ENCODE measurements around the gene SLC25A27.
A peak's percentile ranks its signal among the peaks of the same experiment; 100 is the strongest.

The SLC25A27 gene

DNA sequence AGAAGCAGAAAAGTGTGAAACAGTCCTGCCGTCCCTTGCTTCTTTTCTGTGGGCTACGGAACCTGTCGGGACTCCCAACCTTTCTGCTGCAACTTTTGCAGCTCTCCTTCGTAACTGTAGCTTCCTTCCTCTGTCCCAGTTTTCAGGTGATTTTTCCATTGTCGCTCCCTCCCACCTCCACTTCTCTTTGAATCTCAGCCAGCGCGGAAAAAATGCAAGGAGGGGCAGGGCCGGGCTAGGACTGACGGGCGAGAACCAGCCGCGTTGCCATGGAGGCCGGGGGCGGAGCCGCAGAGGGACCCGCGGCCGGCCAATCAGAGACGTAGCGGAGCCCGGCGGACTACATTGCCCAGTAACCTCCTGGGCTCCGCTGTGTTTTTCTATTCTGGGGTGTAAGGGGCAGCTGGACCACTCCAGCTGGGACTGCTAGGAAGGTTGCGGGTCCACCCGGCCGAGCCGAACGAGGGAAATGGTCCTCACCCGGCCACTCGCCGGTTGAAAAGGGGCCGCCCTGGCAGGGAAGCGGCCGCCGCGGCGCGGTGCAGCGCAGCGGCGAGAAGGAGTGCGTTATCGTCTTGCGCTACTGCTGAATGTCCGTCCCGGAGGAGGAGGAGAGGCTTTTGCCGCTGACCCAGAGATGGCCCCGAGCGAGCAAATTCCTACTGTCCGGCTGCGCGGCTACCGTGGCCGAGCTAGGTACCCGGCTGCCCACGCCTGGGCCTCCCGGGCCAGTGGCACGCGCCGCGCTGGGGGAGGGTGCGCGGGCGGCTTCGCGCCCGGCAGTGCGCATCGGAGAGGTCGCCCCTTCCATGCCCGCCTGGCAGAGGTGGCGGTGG lies at the start of gene SLC25A27, which contains the start of gene CYP39A1 (continued):
- TF ChIP-seq ZBTB48 (tag by site-specific recombination; IDR thresholded peaks at IDR 0.05) = peak; percentile 29; the same call in 1 of the 2 replicates
- TF ChIP-seq, protein P1, sequence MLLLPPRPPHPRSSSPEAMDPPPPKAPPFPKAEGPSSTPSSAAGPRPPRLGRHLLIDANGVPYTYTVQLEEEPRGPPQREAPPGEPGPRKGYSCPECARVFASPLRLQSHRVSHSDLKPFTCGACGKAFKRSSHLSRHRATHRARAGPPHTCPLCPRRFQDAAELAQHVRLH (tag by site-specific recombination; IDR thresholded peaks at IDR 0.05) = no peak
- TF ChIP-seq, protein P2, sequence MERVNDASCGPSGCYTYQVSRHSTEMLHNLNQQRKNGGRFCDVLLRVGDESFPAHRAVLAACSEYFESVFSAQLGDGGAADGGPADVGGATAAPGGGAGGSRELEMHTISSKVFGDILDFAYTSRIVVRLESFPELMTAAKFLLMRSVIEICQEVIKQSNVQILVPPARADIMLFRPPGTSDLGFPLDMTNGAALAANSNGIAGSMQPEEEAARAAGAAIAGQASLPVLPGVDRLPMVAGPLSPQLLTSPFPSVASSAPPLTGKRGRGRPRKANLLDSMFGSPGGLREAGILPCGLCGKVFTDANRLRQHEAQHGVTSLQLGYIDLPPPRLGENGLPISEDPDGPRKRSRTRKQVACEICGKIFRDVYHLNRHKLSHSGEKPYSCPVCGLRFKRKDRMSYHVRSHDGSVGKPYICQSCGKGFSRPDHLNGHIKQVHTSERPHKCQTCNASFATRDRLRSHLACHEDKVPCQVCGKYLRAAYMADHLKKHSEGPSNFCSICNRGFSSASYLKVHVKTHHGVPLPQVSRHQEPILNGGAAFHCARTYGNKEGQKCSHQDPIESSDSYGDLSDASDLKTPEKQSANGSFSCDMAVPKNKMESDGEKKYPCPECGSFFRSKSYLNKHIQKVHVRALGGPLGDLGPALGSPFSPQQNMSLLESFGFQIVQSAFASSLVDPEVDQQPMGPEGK (tag by site-specific recombination; IDR thresholded peaks at IDR 0.05) = peak; percentile 53
- TF ChIP-seq, protein P3, sequence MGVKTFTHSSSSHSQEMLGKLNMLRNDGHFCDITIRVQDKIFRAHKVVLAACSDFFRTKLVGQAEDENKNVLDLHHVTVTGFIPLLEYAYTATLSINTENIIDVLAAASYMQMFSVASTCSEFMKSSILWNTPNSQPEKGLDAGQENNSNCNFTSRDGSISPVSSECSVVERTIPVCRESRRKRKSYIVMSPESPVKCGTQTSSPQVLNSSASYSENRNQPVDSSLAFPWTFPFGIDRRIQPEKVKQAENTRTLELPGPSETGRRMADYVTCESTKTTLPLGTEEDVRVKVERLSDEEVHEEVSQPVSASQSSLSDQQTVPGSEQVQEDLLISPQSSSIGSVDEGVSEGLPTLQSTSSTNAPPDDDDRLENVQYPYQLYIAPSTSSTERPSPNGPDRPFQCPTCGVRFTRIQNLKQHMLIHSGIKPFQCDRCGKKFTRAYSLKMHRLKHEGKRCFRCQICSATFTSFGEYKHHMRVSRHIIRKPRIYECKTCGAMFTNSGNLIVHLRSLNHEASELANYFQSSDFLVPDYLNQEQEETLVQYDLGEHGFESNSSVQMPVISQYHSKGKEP (tag by site-specific recombination; IDR thresholded peaks at IDR 0.05) = peak; percentile 93
- TF ChIP-seq ZNF341 (tag by site-specific recombination; IDR thresholded peaks at IDR 0.05; ENCODE audit: low read depth) = 0 out of 2 replicates have a peak, but pooled peaks have one; percentile 44
- TF ChIP-seq ZBTB7A (tag by site-specific recombination; IDR thresholded peaks at IDR 0.05; ENCODE audit: low read depth) = no peak
- peak; percentile 36 for TF ChIP-seq ZBTB8A (tag by site-specific recombination; IDR thresholded peaks at IDR 0.05)
- no peak for TF ChIP-seq SCRT2 (tag by site-specific recombination; IDR thresholded peaks at IDR 0.05)
- no peak for TF ChIP-seq ZNF121 (tag by site-specific recombination; IDR thresholded peaks at IDR 0.05)
- no peak for TF ChIP-seq ZNF133 (tag by site-specific recombination; IDR thresholded peaks at IDR 0.05)
- TF ChIP-seq ZNF184 (tag by site-specific recombination; IDR thresholded peaks at IDR 0.05) = no peak
- TF ChIP-seq, protein P4, sequence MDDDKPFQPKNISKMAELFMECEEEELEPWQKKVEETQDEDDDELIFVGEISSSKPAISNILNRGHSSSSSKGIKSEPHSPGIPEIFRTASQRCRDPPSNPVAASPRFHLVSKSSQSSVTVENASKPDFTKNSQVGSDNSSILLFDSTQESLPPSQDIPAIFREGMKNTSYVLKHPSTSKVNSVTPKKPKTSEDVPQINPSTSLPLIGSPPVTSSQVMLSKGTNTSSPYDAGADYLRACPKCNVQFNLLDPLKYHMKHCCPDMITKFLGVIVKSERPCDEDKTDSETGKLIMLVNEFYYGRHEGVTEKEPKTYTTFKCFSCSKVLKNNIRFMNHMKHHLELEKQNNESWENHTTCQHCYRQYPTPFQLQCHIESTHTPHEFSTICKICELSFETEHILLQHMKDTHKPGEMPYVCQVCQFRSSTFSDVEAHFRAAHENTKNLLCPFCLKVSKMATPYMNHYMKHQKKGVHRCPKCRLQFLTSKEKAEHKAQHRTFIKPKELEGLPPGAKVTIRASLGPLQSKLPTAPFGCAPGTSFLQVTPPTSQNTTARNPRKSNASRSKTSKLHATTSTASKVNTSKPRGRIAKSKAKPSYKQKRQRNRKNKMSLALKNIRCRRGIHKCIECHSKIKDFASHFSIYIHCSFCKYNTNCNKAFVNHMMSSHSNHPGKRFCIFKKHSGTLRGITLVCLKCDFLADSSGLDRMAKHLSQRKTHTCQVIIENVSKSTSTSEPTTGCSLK (tag by site-specific recombination; IDR thresholded peaks at IDR 0.05) = no peak
- TF ChIP-seq OSR2 (tag by site-specific recombination; IDR thresholded peaks at IDR 0.05) = peak; percentile 66
- TF ChIP-seq ZSCAN23 (tag by site-specific recombination; IDR thresholded peaks at IDR 0.05) = no peak
- no peak for TF ChIP-seq ZNF521 (tag by site-specific recombination; IDR thresholded peaks at IDR 0.05)
- TF ChIP-seq, protein P5, sequence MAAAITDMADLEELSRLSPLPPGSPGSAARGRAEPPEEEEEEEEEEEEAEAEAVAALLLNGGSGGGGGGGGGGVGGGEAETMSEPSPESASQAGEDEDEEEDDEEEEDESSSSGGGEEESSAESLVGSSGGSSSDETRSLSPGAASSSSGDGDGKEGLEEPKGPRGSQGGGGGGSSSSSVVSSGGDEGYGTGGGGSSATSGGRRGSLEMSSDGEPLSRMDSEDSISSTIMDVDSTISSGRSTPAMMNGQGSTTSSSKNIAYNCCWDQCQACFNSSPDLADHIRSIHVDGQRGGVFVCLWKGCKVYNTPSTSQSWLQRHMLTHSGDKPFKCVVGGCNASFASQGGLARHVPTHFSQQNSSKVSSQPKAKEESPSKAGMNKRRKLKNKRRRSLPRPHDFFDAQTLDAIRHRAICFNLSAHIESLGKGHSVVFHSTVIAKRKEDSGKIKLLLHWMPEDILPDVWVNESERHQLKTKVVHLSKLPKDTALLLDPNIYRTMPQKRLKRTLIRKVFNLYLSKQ (tag by site-specific recombination; IDR thresholded peaks at IDR 0.05; ENCODE audit: borderline replicate concordance) = no peak
- TF ChIP-seq, protein P6, sequence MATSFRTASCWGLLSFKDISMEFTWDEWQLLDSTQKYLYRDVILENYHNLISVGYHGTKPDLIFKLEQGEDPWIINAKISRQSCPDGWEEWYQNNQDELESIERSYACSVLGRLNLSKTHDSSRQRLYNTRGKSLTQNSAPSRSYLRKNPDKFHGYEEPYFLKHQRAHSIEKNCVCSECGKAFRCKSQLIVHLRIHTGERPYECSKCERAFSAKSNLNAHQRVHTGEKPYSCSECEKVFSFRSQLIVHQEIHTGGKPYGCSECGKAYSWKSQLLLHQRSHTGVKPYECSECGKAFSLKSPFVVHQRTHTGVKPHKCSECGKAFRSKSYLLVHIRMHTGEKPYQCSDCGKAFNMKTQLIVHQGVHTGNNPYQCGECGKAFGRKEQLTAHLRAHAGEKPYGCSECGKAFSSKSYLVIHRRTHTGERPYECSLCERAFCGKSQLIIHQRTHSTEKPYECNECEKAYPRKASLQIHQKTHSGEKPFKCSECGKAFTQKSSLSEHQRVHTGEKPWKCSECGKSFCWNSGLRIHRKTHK (tag by site-specific recombination; IDR thresholded peaks at IDR 0.05) = no peak
- no peak for TF ChIP-seq ZNF132 (tag by site-specific recombination; IDR thresholded peaks at IDR 0.05; ENCODE audit: borderline replicate concordance)
- no peak for TF ChIP-seq ZNF777 (tag by site-specific recombination; IDR thresholded peaks at IDR 0.05; ENCODE audit: borderline replicate concordance)
- TF ChIP-seq ZNF221 (tag by site-specific recombination; IDR thresholded peaks at IDR 0.05; ENCODE audit: borderline replicate concordance) = no peak
- no peak for TF ChIP-seq ZNF670 (tag by site-specific recombination; IDR thresholded peaks at IDR 0.05; ENCODE audit: low read depth)
- TF ChIP-seq ZFP37 (tag by site-specific recombination; IDR thresholded peaks at IDR 0.05) = no peak
- TF ChIP-seq, protein P7, sequence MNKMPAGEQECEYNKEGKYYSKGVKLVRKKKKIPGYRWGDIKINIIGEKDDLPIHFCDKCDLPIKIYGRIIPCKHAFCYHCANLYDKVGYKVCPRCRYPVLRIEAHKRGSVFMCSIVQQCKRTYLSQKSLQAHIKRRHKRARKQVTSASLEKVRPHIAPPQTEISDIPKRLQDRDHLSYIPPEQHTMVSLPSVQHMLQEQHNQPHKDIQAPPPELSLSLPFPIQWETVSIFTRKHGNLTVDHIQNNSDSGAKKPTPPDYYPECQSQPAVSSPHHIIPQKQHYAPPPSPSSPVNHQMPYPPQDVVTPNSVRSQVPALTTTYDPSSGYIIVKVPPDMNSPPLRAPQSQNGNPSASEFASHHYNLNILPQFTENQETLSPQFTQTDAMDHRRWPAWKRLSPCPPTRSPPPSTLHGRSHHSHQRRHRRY (tag by site-specific recombination; IDR thresholded peaks at IDR 0.05) = no peak
- no peak for TF ChIP-seq SCRT1 (tag by site-specific recombination; IDR thresholded peaks at IDR 0.05; ENCODE audit: borderline replicate concordance)
- TF ChIP-seq SALL2 (tag by site-specific recombination; IDR thresholded peaks at IDR 0.05; ENCODE audit: borderline replicate concordance) = no peak
- TF ChIP-seq ZNF394 (tag by site-specific recombination; IDR thresholded peaks at IDR 0.05; ENCODE audit: borderline replicate concordance) = no peak
- no peak for TF ChIP-seq SETDB1 (IDR thresholded peaks at IDR 0.05; ENCODE audit: insufficient read length, low read length)
- no peak for TF ChIP-seq ZNF791 (tag by site-specific recombination; IDR thresholded peaks at IDR 0.05)
- TF ChIP-seq ZBTB1 (tag by site-specific recombination; IDR thresholded peaks at IDR 0.05) = no peak
